SJSA1 (cell line): ENCODE measurements around the gene DLST. TPM values are rescaled to one million over a fixed set of nuclear protein-coding genes. Genes with fewer than 3 reads are reported as not detected.
A peak's percentile ranks its signal among the peaks of the same experiment; 100 is the strongest.

Experiments
- DNase-seq, 2 experiments: peaks; one replicate each; pipeline ENCODE4 v3.0.0-alpha.2; 2015 to 2020; ENCODE audit warnings: low spot score in 2 of 2, low read depth in 1 of 2
- H3K27ac ChIP-seq: fragments of 250-450 bp; sonication (Bioruptor Pico); 2 replicates; pipeline ENCODE4 v1.5.1; 2020; ENCODE audit warnings: mild to moderate bottlenecking, moderate library complexity
- H3K27me3 ChIP-seq: fragments of 250-450 bp; sonication (Bioruptor Pico); replicated peaks from 2 replicates; pipeline ENCODE4 v1.5.1; 2020; ENCODE audit warnings: mild to moderate bottlenecking, moderate library complexity
- H3K36me3 ChIP-seq: fragments of 250-450 bp; sonication (Bioruptor Pico); 2 replicates; pipeline ENCODE4 v1.5.1; 2020; ENCODE audit warnings: mild to moderate bottlenecking
- H3K4me1 ChIP-seq: fragments of 250-450 bp; sonication (Bioruptor Pico); replicated peaks from 2 replicates; pipeline ENCODE4 v1.6.1; 2021; ENCODE audit warnings: mild to moderate bottlenecking
- H3K4me3 ChIP-seq: fragments of 250-450 bp; sonication (Bioruptor Pico); 2 replicates; pipeline ENCODE4 v1.5.1; 2020; ENCODE audit warnings: mild to moderate bottlenecking
- H3K9me3 ChIP-seq: fragments of 250-450 bp; sonication (Bioruptor Pico); replicated peaks from 2 replicates; pipeline ENCODE4 v1.5.1; 2020; ENCODE audit warnings: mild to moderate bottlenecking
- total RNA-seq: library from RNA; depleted of rRNA; stranded (reverse); fragments of >200 nt; shearing (Covaris generic); gene quantifications from 2 replicates; pipeline ENCODE4 v1.2.3, GENCODE V29; 2014; rRNA removed

DLST gene
- 28.4 and 34.9 TPM in 2 replicates for total RNA-seq

- H3K4me1 ChIP-seq, result peaks cover 14% of the 10 kb centered on the region
- H3K9me3 ChIP-seq, result no peaks in the 10 kb centered on the region
- H3K27ac ChIP-seq, result peak within 1 kb of the TSS; percentile 65
- peaks cover 42% of the 10 kb centered on the region for H3K36me3 ChIP-seq
- peak within 1 kb of the TSS; percentile 98 for H3K4me3 ChIP-seq
- DNase-seq, result peak; percentile 83 to 86
- H3K27me3 ChIP-seq, result no peaks in the 10 kb centered on the region
These were observed at the start of gene DLST for GRCh38 chr14:74881431-74882102. DLST (plus strand) TSS chr14:74881916; CDS start chr14:74881954, 38 bp downstream.

GRCh38 chr14:74832849-74833248 is 48.9 kb upstream of the DLST start:
- H3K4me1 ChIP-seq, result peaks cover 11% of the 10 kb centered on the region
- no peaks in the 10 kb centered on the region for H3K9me3 ChIP-seq
- H3K36me3 ChIP-seq, result peaks cover 51% of the 10 kb centered on the region
- no peak for DNase-seq
- no peak overlapping the region for H3K27ac ChIP-seq
- no peak overlapping the region for H3K4me3 ChIP-seq
- H3K27me3 ChIP-seq, result no peaks in the 10 kb centered on the region

- peaks cover 11% of the 10 kb centered on the region for H3K4me1 ChIP-seq
- H3K4me3 ChIP-seq, result no peak overlapping the region
- peaks cover 37% of the 10 kb centered on the region for H3K36me3 ChIP-seq
- H3K9me3 ChIP-seq, result no peaks in the 10 kb centered on the region
- H3K27me3 ChIP-seq, result no peaks in the 10 kb centered on the region
- 0 out of 2 replicates have a peak overlapping the region, but pooled peaks have one; percentile 2 for H3K27ac ChIP-seq
- peak in 1 of 2 experiments; percentile 12 for DNase-seq
These were observed 46.9 kb upstream of the DLST start for GRCh38 chr14:74834692-74835392.

- H3K9me3 ChIP-seq, result no peaks in the 10 kb centered on the region
- H3K4me1 ChIP-seq, result peaks cover 11% of the 10 kb centered on the region
- H3K27ac ChIP-seq, result no peak overlapping the region
- H3K4me3 ChIP-seq, result no peak overlapping the region
- peaks cover 34% of the 10 kb centered on the region for H3K36me3 ChIP-seq
- no peaks in the 10 kb centered on the region for H3K27me3 ChIP-seq
- no peak for DNase-seq
These were observed 46.0 kb upstream of the DLST start for GRCh38 chr14:74835645-74836250.

- no peaks in the 10 kb centered on the region for H3K27me3 ChIP-seq
- no peak overlapping the region for H3K4me3 ChIP-seq
- no peak for DNase-seq
- peaks cover 11% of the 10 kb centered on the region for H3K4me1 ChIP-seq
- no peak overlapping the region for H3K27ac ChIP-seq
- no peaks in the 10 kb centered on the region for H3K9me3 ChIP-seq
- H3K36me3 ChIP-seq, result peaks cover 31% of the 10 kb centered on the region
These were observed 45.3 kb upstream of the DLST start for GRCh38 chr14:74836251-74836960.

GRCh38 chr14:74838166-74838565 is 43.5 kb upstream of the DLST start:
- H3K9me3 ChIP-seq, result no peaks in the 10 kb centered on the region
- H3K27ac ChIP-seq, result peak overlapping the region; percentile 5
- H3K36me3 ChIP-seq, result peaks cover 29% of the 10 kb centered on the region
- no peaks in the 10 kb centered on the region for H3K27me3 ChIP-seq
- peak in 1 of 2 experiments; percentile 6 for DNase-seq
- H3K4me3 ChIP-seq, result no peak overlapping the region
- peaks cover 11% of the 10 kb centered on the region for H3K4me1 ChIP-seq

GRCh38 chr14:74840603-74841030 is 41.1 kb upstream of the DLST start:
- no peak overlapping the region for H3K27ac ChIP-seq
- no peaks in the 10 kb centered on the region; the same call in 1 of the 2 replicates for H3K4me1 ChIP-seq
- no peak overlapping the region for H3K4me3 ChIP-seq
- H3K27me3 ChIP-seq, result no peaks in the 10 kb centered on the region
- peaks cover 26% of the 10 kb centered on the region for H3K36me3 ChIP-seq
- no peaks in the 10 kb centered on the region for H3K9me3 ChIP-seq
- no peak for DNase-seq

GRCh38 chr14:74841230-74842207 is 40.2 kb upstream of the DLST start:
- Histone ChIP-seq H3K9me3 (no peaks in the 10 kb centered on the region), H3K4me3 (no peak overlapping the region), H3K27me3 (no peaks in the 10 kb centered on the region), H3K4me1 (no peaks in the 10 kb centered on the region; the same call in 1 of the 2 replicates), H3K36me3 (peaks cover 24% of the 10 kb centered on the region), H3K27ac (no peak overlapping the region)
- DNase-seq, result no peak

- no peak overlapping the region for H3K27ac ChIP-seq
- no peaks in the 10 kb centered on the region for H3K27me3 ChIP-seq
- H3K36me3 ChIP-seq, result peaks cover 12% of the 10 kb centered on the region; the same call in 1 of the 2 replicates
- no peak overlapping the region for H3K4me3 ChIP-seq
- peaks cover 7% of the 10 kb centered on the region for H3K4me1 ChIP-seq
- no peaks in the 10 kb centered on the region for H3K9me3 ChIP-seq
- no peak for DNase-seq
These were observed 38.1 kb upstream of the DLST start for GRCh38 chr14:74843653-74844052.

- peaks cover 7% of the 10 kb centered on the region for H3K4me1 ChIP-seq
These were observed 35.5 kb upstream of the DLST start for GRCh38 chr14:74846168-74846567.

GRCh38 chr14:74846968-74847665 is 34.6 kb upstream of the DLST start:
- DNase-seq, result no peak
- H3K4me1 ChIP-seq, result peaks cover 7% of the 10 kb centered on the region
- H3K27ac ChIP-seq, result no peak overlapping the region
- H3K4me3 ChIP-seq, result no peak overlapping the region
- H3K9me3 ChIP-seq, result no peaks in the 10 kb centered on the region
- H3K27me3 ChIP-seq, result no peaks in the 10 kb centered on the region
- H3K36me3 ChIP-seq, result 0 out of 2 replicates have a peak, but pooled peaks cover 4% of the 10 kb centered on the region

More at GRCh38 chr14:74846168-74846567, 35.5 kb upstream of the DLST start:
- H3K27ac ChIP-seq, result no peak overlapping the region
- H3K4me3 ChIP-seq, result no peak overlapping the region
- DNase-seq, result no peak
- H3K9me3 ChIP-seq, result no peaks in the 10 kb centered on the region
- no peaks in the 10 kb centered on the region for H3K27me3 ChIP-seq
- H3K36me3 ChIP-seq, result 0 out of 2 replicates have a peak, but pooled peaks cover 4% of the 10 kb centered on the region

- Histone ChIP-seq H3K4me3 (no peak overlapping the region), H3K36me3 (0 out of 2 replicates have a peak, but pooled peaks cover 3% of the 10 kb centered on the region), H3K27ac (no peak overlapping the region), H3K9me3 (no peaks in the 10 kb centered on the region), H3K4me1 (peaks cover 16% of the 10 kb centered on the region), H3K27me3 (no peaks in the 10 kb centered on the region)
- no peak for DNase-seq
These were observed 32.9 kb upstream of the DLST start for GRCh38 chr14:74848768-74849167.
